Activated T-helper 1 cell treated with Interleukin-2 at 50 U/mL for 16 hours (primary cell): ENCODE measurements around the gene KIF18B.

Experiments
- DNase-seq: peaks from one replicate; pipeline ENCODE4 v3.0.0-alpha.2; 2020; ENCODE audit warnings: low read depth

Gene KIF18B

DNA sequence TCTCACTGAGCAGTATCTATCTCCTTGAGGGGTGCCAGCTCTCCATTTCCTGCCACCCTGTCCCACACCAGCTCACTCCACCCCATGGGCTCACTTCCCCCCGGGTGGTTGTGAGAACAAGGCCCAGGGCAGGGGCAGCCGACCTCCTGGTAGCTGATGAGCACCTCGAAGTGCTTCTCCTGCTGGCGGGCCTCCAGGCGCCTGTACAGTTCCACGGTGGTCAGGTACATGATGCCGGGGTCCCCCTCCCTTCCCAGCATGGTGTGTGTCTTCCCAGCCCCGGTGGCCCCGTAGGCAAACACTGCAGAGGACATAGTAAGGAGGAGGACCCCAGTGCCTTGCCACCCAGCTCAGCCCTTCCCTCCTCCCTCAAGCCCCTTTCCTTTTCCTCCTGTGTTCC lies 12.5 kb downstream of the KIF18B start:
- DNase-seq = no peak

GRCh38 chr17:44934745-44935105 lies 12.8 kb downstream of the KIF18B start:
- DNase-seq = no peak

DNA sequence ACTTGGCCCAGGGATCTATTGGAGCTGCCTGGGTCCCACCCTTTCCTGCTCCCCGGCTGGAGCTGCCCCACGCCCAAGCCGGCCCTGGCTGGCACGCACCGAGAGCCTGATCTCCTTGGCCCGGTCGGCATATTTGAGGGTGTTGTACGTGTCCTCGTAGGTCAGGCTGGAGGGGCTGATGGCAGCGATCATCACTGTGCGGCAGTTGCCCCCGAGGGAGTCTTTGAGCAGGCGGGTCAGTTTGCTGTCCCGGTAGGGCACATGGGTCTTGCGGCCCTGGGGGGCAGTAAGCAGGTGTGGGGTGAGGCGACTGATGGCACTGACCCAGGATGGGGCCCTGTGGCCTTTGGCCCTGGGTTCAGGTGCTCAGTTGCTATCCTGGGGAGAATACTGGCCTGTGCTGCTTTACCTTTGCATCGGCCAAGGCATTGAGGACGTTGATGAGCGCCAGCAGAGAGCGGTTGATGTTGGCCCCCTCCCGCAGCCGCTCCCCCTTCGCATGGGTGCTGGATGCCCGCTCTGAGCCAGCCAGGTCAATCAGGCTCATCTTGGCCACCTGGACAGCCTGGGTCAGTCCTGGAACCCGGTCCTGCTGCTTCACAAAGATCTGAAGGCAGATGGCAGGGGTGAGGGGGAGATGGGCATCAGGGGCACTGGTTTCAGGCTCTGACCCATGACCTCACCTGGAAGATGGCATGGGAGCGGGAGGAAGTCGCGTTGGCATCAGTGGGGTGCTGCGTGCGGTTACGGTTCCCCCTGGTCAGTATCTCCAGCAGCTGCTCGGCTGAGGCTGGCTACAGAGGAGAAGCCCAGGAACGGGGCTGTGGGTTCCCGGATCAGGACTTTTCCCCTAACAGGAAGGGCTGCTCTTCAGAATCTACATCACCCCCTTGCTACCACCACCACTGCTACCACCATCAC lies 13.5 kb downstream of the KIF18B start:
- DNase-seq = no peak

GRCh38 chr17:44932787-44933097 lies 14.8 kb downstream of the KIF18B start:
- DNase-seq = no peak

DNA sequence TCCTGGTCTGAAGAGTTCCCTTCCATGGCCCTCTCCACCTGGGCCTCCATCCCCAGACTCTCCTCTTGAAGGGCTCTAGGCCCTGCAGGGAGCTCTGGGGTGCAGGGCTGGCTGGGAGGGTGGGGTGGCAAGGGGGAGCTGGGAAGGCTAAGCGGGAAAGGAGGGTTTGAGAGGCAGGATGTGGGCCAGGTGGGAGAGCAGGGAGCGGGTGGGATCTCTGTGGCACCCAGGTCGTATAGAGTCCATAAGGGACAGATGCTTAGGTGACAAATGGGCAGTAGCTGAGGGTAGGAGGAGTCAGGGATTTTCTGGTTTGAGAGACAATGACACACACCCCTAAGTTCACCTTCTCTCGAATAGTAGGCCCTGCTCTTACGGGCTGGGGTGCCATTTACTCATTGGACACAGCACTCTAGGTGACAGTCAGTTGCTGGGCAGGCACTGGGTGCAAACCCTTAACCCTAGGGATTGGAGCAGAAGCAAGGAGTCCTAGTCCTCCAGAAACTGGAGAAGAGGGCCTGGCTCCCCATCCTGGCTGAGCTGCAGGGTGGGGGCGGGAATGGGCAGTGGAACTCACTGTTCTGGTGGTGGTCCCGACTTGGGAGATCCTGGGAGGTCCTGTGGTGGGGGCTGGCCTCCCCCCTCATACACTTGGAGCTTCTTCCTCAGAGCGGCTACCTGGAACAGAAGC lies 15.3 kb downstream of the KIF18B start:
- no peak for DNase-seq

DNA sequence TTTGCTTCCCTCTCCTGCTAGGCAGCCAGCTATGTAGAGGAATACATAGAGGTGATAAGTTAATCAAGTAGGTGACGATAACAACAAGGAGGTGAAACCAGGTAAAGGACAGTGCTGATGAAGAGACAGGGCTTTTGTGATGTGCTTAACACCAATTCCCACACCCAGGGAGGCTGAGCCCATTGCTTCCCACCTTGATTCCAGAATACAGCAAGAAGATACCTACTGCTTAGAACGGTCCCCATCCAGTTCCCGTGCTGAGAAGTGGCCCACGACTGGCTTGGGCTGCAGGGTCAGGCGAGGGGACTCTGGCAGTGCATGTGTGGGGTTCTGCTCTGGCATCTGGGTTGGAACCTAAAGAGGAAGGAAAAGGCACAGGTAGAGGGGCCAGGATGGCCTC lies 16.2 kb downstream of the KIF18B start:
- DNase-seq = no peak

DNA sequence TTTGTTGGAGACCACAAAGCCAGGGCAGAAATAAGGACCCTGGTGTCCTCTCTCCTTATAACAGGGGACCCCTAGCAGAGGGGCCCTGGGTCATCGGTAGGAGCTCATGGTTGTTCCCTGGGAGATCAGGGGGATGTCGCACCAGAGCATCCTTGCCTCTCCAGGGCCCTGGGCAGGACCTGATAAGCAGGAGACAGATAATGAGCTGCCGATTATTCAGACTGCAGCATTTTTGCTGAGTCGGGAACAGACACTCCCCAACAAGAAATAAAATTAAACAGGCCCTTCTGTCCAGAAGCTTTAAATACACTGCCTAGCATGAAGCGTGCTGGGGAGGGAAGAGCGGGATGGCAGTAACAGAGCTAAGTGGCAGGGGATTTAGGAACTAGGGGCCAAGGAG lies 16.9 kb downstream of the KIF18B start:
- DNase-seq = no peak

DNA sequence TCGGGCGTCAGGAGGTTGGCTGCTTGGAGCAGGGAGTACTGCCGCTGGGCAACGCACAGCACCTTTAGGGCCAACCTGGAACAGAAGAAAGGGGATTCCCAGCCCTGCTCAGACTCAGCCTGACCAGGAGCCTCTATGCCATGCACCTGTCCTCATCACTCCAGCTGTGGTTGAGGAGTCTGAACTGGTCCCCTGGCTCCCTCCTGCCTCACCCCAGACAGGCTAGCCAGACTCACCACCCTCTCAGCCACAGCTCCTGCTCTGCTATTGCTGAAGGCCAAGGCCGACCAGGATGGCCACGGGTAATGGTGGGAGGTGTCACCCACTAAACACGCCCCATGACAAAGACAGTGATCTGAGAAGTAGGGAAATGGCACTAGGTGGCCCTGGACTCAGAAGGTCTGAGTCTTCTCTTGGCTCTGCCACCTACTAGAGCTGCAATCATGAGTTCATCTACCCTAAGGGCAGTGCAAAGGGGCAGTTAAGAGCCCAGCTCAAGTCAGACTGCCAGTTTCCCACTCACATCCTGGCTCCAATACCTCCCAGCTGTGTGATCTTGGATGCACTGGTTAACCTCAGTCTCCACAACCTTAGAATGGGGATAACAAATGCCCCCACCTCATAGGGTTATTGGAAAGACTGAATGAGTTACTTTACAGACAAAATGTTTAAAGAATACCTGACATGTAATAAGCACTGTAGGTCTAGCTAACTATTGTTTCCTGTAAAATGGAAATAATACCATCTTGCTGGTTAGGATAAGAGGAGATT lies 18.4 kb downstream of the KIF18B start:
- DNase-seq = no peak

GRCh38 chr17:44928136-44928535 lies 19.4 kb downstream of the KIF18B start:
- no peak for DNase-seq

DNA sequence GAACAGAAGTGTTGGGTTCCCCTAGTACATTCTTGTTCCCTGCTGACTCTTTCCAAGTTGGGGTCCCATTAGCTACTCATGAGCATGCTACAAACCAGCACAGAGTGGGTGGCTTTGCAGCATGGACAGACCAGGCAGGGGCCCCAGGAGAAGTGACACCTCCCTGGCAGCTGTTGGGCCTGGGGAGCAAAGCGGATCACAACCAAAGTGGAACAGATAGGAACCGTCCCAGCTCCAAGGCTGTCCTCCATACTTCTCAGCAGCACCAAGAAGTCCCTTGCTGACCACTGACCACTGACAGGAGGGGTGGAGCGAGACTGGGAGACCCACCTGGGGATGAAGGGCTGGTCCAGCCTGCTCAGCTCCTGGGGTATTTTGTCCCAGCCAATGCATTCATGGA lies 19.9 kb downstream of the KIF18B start:
- DNase-seq = no peak

DNA sequence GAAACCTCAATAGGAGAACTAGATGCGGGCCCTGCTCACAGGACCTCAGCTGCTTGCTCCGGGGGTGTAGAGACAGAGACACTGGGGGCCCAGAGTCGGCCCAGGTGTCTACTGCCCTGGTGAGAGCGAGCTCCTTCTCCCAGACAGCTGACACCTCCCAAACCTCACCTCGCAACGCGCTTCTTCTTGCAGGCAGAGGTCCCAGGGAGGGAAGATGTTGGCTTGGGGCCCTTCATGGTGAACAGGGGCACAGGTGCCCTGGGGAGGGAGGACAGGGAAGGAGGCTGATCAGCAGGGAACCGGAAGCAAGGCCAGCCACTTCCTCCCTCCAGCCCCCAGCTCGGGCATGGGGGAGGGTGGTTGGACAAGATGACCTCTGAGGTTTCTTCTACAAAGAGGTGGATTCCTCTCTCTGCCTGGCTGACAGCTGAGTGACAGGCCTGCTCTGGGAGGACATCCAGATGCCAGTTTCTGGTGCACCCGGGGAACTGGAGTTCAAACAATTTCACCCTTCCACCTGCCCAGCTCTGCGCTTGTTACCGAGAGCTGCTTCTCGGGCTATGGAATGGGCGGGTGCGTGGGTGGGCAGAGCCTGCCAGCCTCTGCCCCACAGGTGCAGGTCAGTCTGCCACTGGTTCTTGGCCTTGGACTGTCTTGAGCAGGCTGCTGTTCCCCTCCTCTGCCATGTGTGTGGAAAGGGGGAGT lies 20.6 kb downstream of the KIF18B start:
- no peak for DNase-seq

DNA sequence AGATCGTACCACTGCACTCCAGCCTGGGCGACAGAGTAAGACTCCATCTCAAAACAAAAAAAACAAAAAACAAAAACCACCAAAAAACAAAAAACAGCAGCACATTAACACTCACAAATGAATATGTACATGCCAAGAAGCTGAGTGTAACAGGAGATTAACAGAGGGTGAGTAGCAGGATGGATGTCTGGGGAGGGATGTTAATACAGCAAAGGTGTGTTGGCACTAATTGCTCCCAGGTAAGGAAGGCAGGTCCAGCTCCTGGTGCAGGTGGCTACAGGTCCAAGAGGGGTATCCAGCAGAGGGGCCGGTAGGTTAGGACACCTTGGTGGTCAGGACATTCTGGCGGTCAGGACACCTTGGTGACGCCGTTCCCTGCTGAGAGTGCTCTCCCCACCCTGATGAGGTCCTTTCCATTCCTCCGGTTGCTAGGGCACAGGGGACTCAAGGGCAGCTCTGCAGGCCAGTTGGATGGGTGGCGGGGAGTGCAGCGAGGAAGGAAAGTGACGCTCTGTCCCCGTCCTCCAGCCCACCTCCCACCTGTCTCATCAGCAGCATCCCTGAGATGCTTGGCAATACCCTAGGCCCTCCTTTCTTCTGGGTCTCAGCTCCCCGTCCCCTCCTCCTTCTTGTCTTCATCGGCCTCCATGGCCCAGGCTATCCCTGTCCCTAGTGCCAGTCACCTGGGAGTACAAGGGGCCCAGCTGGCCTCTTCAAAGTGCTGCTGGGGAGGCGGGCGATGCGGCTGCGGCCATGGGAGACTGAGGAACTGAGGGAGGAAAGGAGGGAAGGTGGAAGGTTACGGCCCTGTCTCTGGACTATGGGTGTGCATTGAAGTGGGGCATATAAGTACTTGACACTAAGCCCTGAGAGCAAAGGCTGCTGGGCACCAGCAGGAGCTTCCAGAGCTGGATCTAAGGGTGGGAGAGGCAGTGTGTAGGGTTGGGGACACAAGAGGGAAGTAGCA lies 21.6 kb downstream of the KIF18B start:
- DNase-seq = no peak

DNA sequence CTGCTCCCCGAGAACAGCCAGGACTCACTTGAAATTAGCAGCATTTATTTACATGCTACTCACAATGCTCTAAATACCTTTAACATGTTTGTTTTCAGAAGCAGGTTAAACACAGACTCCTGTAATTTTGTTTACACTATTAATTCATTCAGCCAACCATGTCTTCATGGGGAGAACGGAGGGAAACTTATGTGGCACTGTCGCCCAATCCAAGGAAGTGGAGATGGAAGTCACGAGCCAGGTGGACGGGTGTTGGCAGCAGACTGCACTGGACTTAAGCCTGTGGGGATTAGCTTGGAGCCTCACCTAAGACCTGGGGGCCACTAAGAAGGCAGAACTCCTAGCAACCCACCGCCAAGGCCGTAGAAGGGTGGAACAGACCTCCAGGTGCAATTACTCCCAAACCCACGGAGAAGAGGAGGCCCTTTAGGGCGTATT lies 23.4 kb downstream of the KIF18B start:
- DNase-seq = no peak

DNA sequence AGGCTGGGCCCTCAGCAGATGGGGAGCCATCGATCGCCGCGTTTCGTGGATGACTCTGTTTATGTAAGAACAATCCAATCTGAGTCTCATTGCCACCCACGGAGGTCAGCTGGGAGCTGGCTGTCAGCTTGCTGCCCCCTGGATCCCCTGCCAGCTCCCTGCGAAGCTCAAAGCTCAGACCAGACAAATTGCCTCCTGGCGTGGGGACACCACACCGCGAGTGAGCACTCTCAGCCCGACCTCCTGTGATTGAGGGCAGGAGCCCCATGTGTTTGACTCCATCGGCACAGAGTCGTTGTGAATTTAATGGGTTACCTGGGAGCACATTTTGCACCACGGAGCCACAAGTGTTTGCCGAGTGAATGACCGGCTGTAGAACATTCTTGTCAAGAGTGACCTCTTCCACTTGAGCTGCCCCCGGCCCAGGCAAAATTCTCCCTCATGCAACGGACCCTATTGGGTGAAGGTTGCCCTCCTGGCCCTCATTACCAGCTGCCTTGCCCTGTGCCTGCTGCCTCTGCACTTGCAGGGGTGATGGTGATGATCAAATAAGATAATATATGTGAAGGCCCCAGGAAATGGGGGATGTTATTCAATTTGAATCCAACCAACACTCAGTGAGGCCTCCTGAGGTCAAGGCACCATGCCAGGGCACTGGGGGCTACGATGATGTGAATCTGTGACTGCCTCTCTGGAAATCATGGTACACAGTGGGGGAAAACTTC lies 24.7 kb downstream of the KIF18B start:
- no peak for DNase-seq

- DNase-seq = no peak
These were observed 25.4 kb downstream of the KIF18B start for GRCh38 chr17:44922136-44922535.

GRCh38 chr17:44921122-44921882 lies 26.3 kb downstream of the KIF18B start:
- DNase-seq = no peak

GRCh38 chr17:44920565-44920940 lies 27.0 kb downstream of the KIF18B start:
- DNase-seq = no peak

- peak; percentile 28 for DNase-seq
These were observed 27.5 kb downstream of the KIF18B start for GRCh38 chr17:44919885-44920564.

DNA sequence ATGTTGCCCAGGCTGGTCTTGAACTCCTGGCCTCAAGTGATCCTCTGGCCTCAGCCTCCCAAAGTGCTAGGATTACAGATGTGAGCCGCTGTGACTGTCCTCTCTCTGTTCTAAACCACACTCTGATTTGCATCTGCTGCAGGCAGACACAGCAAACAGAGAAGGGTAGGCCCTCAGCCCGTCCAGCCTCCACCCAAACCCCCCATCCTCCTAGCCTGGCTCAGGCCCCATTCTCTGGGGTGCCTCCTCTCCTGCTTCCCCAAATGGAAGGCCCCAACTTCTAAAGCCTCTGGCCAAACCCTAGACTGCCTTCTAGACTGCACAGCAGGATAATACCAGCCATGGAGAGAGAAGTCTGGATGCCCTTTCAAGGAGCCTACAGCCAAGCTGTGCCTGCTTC lies 28.2 kb downstream of the KIF18B start:
- no peak for DNase-seq
